ENCODE measurements around the gene RGS18. TPM values are rescaled to one million over a fixed set of nuclear protein-coding genes. Genes with fewer than 3 reads are reported as not detected.
"Not testable (repeated sequence)": the region's sequence is repeated elsewhere in the genome, so short reads cannot be mapped to it uniquely, and the experiment has no call there.

RGS18 gene
- total and polyA plus RNA-seq, 12 donors, result 0.74 to 8.2 (median 1.7) TPM

- H3K27me3 ChIP-seq, result no peaks in the 10 kb centered on the region
- intact Hi-C loops (cut with DNase I), result no loop called here
- no peaks in the 10 kb centered on the region for H3K36me3 ChIP-seq (replicated peaks in 1 of 2)
- no peak overlapping the region for H3K27ac ChIP-seq
- H3K4me1 ChIP-seq (replicated peaks in 1 of 2), result no peaks in the 10 kb centered on the region
- WGBS, 4 donors, result 58 to 79% (median 73%) methylated on average over 1 of the region's 1 CpG
- DNase-seq, result no peak
- TF ChIP-seq CTCF (IDR thresholded peaks at IDR 0.05) (no peak), POLR2A (IDR thresholded peaks at IDR 0.05) (no peak)
- no peaks in the 10 kb centered on the region for H3K9me3 ChIP-seq (replicated peaks in 1 of 3)
- no peak overlapping the region for H3K4me3 ChIP-seq
Measured at GRCh38 chr1:192161976-192162375, 3.7 kb downstream of the RGS18 start.

- H3K4me1 ChIP-seq (replicated peaks in 1 of 2), result no peaks in the 10 kb centered on the region
- intact Hi-C loops (cut with DNase I), result no loop called here
- no peak overlapping the region for H3K4me3 ChIP-seq
- H3K36me3 ChIP-seq (replicated peaks in 1 of 2), result no peaks in the 10 kb centered on the region
- WGBS, 4 donors, result 62 to 77% (median 71%) methylated on average over 5 of the region's 5 CpGs
- TF ChIP-seq POLR2A (IDR thresholded peaks at IDR 0.05) (no peak), CTCF (IDR thresholded peaks at IDR 0.05) (no peak)
- no peak overlapping the region for H3K27ac ChIP-seq
- no peaks in the 10 kb centered on the region for H3K9me3 ChIP-seq (replicated peaks in 1 of 3)
- no peak for DNase-seq
- no peaks in the 10 kb centered on the region for H3K27me3 ChIP-seq
Measured at GRCh38 chr1:192162376-192162775, 4.1 kb downstream of the RGS18 start.

GRCh38 chr1:192165002-192165401 is 6.7 kb downstream of the RGS18 start:
- H3K27ac ChIP-seq; H3K4me1 ChIP-seq (replicated peaks in 1 of 2); H3K27me3 ChIP-seq; H3K36me3 ChIP-seq (replicated peaks in 1 of 2); H3K9me3 ChIP-seq (replicated peaks in 1 of 3); DNase-seq; intact Hi-C loops (cut with DNase I); H3K4me3 ChIP-seq: not testable (repeated sequence)
- WGBS, 4 donors, result 72 to 89% (median 77%) methylated on average over 7 of the region's 7 CpGs

- Histone ChIP-seq H3K9me3 (replicated peaks in 1 of 3) (no peaks in the 10 kb centered on the region), H3K4me3 (no peak overlapping the region), H3K27me3 (no peaks in the 10 kb centered on the region), H3K36me3 (replicated peaks in 1 of 2) (no peaks in the 10 kb centered on the region), H3K27ac (no peak overlapping the region), H3K4me1 (replicated peaks in 1 of 2) (peaks cover 0 to 9% of the 10 kb centered on the region in 2 donors)
- WGBS, 4 donors, result 78 to 95% (median 81%) methylated on average over 1 of the region's 1 CpG
- intact Hi-C loops (cut with DNase I), result no loop called here
- TF ChIP-seq POLR2A (IDR thresholded peaks at IDR 0.05) (no peak), CTCF (IDR thresholded peaks at IDR 0.05) (no peak)
- DNase-seq, result no peak
Measured at GRCh38 chr1:192167011-192167410, 8.7 kb downstream of the RGS18 start.

- intact Hi-C loops (cut with DNase I), result no loop called here
- Histone ChIP-seq H3K27ac (no peak overlapping the region), H3K4me1 (replicated peaks in 1 of 2) (peaks cover 0 to 9% of the 10 kb centered on the region in 2 donors), H3K36me3 (replicated peaks in 1 of 2) (no peaks in the 10 kb centered on the region), H3K9me3 (replicated peaks in 1 of 3) (no peaks in the 10 kb centered on the region), H3K27me3 (no peaks in the 10 kb centered on the region), H3K4me3 (no peak overlapping the region)
- WGBS, 4 donors, result 88 to 93% (median 89%) methylated on average over 3 of the region's 3 CpGs
- no peak for DNase-seq
- TF ChIP-seq CTCF (IDR thresholded peaks at IDR 0.05) (no peak), POLR2A (IDR thresholded peaks at IDR 0.05) (no peak)
Measured at GRCh38 chr1:192167911-192168700, 9.8 kb downstream of the RGS18 start.

All from adrenal gland (tissue), 12 donors.